ENCODE results near the gene EVX2. TPM values are rescaled to one million over a fixed set of nuclear protein-coding genes. Genes with fewer than 3 reads are reported as not detected.

Gene EVX2
- total RNA-seq, 1 experiment from 2014 or later, result not detected

DNA sequence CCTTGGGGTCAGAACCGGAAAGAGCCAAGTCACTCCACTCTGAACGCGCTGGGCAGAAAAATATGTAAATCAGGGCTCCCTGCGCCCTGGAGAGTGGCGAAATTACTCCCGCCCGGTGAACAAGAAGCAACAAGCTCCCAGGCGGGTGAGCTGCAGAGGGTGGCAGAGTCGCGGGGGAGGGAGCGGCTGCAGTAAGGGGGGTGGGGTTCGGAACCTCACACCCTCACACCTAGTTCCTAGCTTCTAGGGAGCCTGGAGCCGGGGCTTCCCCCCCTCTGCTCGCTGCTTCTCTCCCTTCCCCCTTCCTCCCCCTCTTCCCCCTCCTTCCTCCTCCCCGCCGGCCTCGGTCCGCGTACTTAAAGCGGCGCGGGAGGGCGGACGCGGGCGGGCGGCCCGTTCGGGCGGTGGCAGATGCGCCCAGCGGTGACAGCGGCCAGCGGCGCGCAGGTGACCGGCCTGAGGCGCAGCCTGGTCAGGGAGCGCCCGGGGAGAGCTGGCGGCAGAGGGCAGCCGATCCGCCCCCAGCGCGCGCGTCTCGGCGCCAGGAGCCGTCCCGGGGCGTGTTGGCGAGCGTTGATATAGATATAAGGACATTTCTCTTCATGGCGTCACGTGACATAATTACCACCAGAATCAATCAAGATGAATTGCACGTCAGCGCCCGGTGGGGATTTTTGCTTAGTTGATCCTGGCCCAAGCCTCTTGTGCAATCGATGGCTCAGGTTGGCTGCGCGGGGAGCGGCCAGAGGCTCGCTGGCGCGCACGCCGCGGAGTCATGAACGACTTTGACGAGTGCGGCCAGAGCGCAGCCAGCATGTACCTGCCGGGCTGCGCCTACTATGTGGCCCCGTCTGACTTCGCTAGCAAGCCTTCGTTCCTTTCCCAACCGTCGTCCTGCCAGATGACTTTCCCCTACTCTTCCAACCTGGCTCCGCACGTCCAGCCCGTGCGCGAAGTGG lies 23.1 kb upstream of the EVX2 start, which contains the start of gene HOXD11:
Gene HOXD11, plus strand, starts transcription at position 700 of the 959 bp plus-strand sequence. Its CDS starts 76 bp downstream, at position 776.
- H3K4me2 ChIP-seq (ENCODE audit: low read length), result peak within 1 kb of the TSS; percentile 80
- H3K27me3 ChIP-seq (ENCODE audit: low read length), result peaks cover 20% of the 10 kb centered on the region
- no peak within 1 kb of the TSS for H3K27ac ChIP-seq (ENCODE audit: low read length)
- H3K9ac ChIP-seq (ENCODE audit: low read length), result no peak within 1 kb of the TSS
- intact Hi-C loops (cut with micrococcal nuclease), result no loop called here
- TF ChIP-seq CTCF (conservative IDR thresholded peaks at IDR 0.05; ENCODE audit: low read depth, low read length) (no peak), EZH2phosphoT487 (IDR thresholded peaks at IDR 0.05; ENCODE audit: borderline replicate concordance, low read length) (no peak), EZH2 (IDR thresholded peaks at IDR 0.05; ENCODE audit: low read length, unreplicated experiment) (no peak)
- H4K20me1 ChIP-seq (ENCODE audit: low read length), result no peaks in the 10 kb centered on the region
- CTCF ChIA-PET, result no interaction called here
- no TSS peak for BruUV-seq (replicated peaks)
- H3K9me3 ChIP-seq (ENCODE audit: low read length), result no peaks in the 10 kb centered on the region
- POLR2A ChIA-PET (ENCODE audit: unreplicated experiment), result no interaction called here
- H3K9me2 ChIP-seq (replicated peaks; ENCODE audit: low read length), result no peaks in the 10 kb centered on the region
- peak; percentile 39 for ATAC-seq
- H3K4me3 ChIP-seq (ENCODE audit: low read length), result peak within 1 kb of the TSS; percentile 61
- H3K36me3 ChIP-seq (ENCODE audit: low read depth, low read length), result no peaks in the 10 kb centered on the region
- no peak for DNase-seq
- H3K4me1 ChIP-seq (ENCODE audit: insufficient read depth, low read length), result peaks cover 10% of the 10 kb centered on the region
- peak within 1 kb of the TSS; percentile 59; the same call in 1 of the 2 replicates for H2AFZ ChIP-seq (ENCODE audit: low read length)
- no peaks in the 10 kb centered on the region for H3F3A ChIP-seq (ENCODE audit: low read length, unreplicated experiment)
- no peaks in the 10 kb centered on the region for H3K79me2 ChIP-seq (ENCODE audit: low read length)

DNA sequence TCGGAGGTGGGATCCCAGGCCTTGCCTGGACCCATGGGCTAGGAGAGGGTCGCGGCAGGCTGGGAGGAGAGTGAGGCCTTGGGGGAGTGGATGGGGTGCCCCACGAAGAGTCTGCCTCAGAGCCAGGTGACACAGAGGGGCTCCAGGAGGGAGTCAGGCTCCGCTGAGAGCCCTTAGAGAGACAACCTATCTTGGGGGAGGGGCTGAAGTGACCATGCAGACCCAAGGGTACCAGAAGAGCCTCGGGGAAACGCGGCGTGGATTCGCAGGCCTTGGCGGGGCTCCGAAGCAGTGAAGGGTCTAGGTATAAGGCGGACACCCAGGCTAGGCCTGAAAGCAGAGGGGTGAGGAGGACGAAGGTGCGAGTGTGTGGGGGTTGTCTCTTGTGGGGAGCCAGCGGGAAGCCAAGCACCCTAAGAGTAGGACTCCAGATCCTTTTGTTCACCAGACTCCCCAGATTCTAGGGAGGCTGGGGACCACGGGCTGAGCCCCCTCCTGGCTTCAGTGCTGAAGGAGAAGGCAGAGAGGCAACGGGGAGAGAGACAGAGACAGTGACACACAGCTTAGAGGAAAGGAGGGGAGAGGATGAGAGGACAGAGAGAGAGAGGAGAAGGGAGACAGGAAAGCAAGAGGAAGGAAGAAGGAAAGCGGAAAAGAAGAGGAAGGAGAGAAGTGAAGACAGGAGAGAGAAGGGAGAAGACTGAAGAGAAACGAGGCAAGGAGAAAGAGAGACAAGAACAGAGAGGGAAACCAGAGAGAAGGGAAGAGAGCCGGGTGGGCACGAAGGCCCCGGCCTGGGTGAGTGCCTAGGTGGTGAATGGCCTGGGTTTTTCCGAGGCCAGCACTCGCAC lies 22.2 kb upstream of the EVX2 start:
- H3K4me2 ChIP-seq (ENCODE audit: low read length), result peak overlapping the region; percentile 80
- ChIA-PET CTCF (no interaction called here), POLR2A (ENCODE audit: unreplicated experiment) (no interaction called here)
- no peaks in the 10 kb centered on the region for H3K79me2 ChIP-seq (ENCODE audit: low read length)
- H3K27me3 ChIP-seq (ENCODE audit: low read length), result peaks cover 20% of the 10 kb centered on the region
- H3F3A ChIP-seq (ENCODE audit: low read length, unreplicated experiment), result no peaks in the 10 kb centered on the region
- H3K9me2 ChIP-seq (replicated peaks; ENCODE audit: low read length), result no peaks in the 10 kb centered on the region
- BruUV-seq (replicated peaks), result no TSS peak
- H3K4me3 ChIP-seq (ENCODE audit: low read length), result peak overlapping the region; percentile 61
- intact Hi-C loops (cut with micrococcal nuclease), result no loop called here
- no peak overlapping the region for H3K9ac ChIP-seq (ENCODE audit: low read length)
- no peaks in the 10 kb centered on the region for H3K9me3 ChIP-seq (ENCODE audit: low read length)
- no peaks in the 10 kb centered on the region for H3K36me3 ChIP-seq (ENCODE audit: low read depth, low read length)
- peak; percentile 9 for ATAC-seq
- DNase-seq, result no peak
- H3K4me1 ChIP-seq (ENCODE audit: insufficient read depth, low read length), result peaks cover 10% of the 10 kb centered on the region
- no peaks in the 10 kb centered on the region for H4K20me1 ChIP-seq (ENCODE audit: low read length)
- no peak for TF ChIP-seq CTCF (conservative IDR thresholded peaks at IDR 0.05; ENCODE audit: low read depth, low read length)
- TF ChIP-seq EZH2phosphoT487 (IDR thresholded peaks at IDR 0.05; ENCODE audit: borderline replicate concordance, low read length), result no peak
- no peak for TF ChIP-seq EZH2 (IDR thresholded peaks at IDR 0.05; ENCODE audit: low read length, unreplicated experiment)
- H2AFZ ChIP-seq (ENCODE audit: low read length), result peak overlapping the region; percentile 59; the same call in 1 of the 2 replicates
- H3K27ac ChIP-seq (ENCODE audit: low read length), result no peak overlapping the region

All from PC-3 (cell line).